Activated effector memory CD4-positive, alpha-beta T cell treated with anti-CD3 and anti-CD28 coated beads, Interleukin-2, amount 50 U/mL, for 16 hours (primary cell): ENCODE results near the gene ZNF20.

Experiments
- DNase-seq: peaks from one replicate; pipeline ENCODE4 v3.0.0-alpha.2; 2020

Gene ZNF20

GRCh38 chr19:12139885-12140544 lies at the start of gene ZNF20:
TSS of gene ZNF20 (minus strand) at chr19:12140350. CDS start at chr19:12140182, 168 bp downstream.
- DNase-seq = peak; percentile 96

- no peak for DNase-seq
Measured at GRCh38 chr19:12187625-12188024, 47.5 kb upstream of the ZNF20 start.

- no peak for DNase-seq
Measured at GRCh38 chr19:12180377-12180776, 40.2 kb upstream of the ZNF20 start.

GRCh38 chr19:12166626-12167025 lies 26.5 kb upstream of the ZNF20 start:
- DNase-seq = no peak

GRCh38 chr19:12163826-12164225 lies 23.7 kb upstream of the ZNF20 start:
- DNase-seq = no peak

GRCh38 chr19:12162882-12163806 lies 23.0 kb upstream of the ZNF20 start, which contains the start of gene ZNF136:
TSS of gene ZNF136 (plus strand) at chr19:12163096. CDS start at chr19:12163204, 108 bp downstream.
- DNase-seq = peak; percentile 97

- no peak for DNase-seq
Measured at GRCh38 chr19:12162513-12162881, 22.3 kb upstream of the ZNF20 start.

- no peak for DNase-seq
Measured at GRCh38 chr19:12159773-12160414, 19.7 kb upstream of the ZNF20 start.

- DNase-seq = peak; percentile 68
Measured at GRCh38 chr19:12156223-12157058, 16.3 kb upstream of the ZNF20 start, which contains the start of gene ZNF625. TSS of gene ZNF625 (minus strand) at chr19:12156734. CDS start at chr19:12156558, 176 bp downstream.

- no peak for DNase-seq
Measured at GRCh38 chr19:12155324-12155860, 15.2 kb upstream of the ZNF20 start.

GRCh38 chr19:12145348-12145747 lies 5.2 kb upstream of the ZNF20 start:
- no peak for DNase-seq

- DNase-seq = no peak
Measured at GRCh38 chr19:12141405-12141736, 1.2 kb upstream of the ZNF20 start.

- DNase-seq = peak; percentile 93
Measured at GRCh38 chr19:12140545-12141404, 625 bp upstream of the ZNF20 start.

- DNase-seq = no peak
Measured at GRCh38 chr19:12139269-12139668, 881 bp downstream of the ZNF20 start.

GRCh38 chr19:12137221-12137940 lies 2.8 kb downstream of the ZNF20 start:
- DNase-seq = peak; percentile 69

- DNase-seq = no peak
Measured at GRCh38 chr19:12133069-12133468, 7.1 kb downstream of the ZNF20 start.

- DNase-seq = no peak
Measured at GRCh38 chr19:12126707-12127106, 13.4 kb downstream of the ZNF20 start.

GRCh38 chr19:12117201-12117970 lies 22.8 kb downstream of the ZNF20 start:
- DNase-seq = no peak

GRCh38 chr19:12113121-12113520 lies 27.0 kb downstream of the ZNF20 start:
- DNase-seq = no peak

- DNase-seq = no peak
Measured at GRCh38 chr19:12112701-12113100, 27.4 kb downstream of the ZNF20 start.
